IPS-18c (cell line): ENCODE data around the gene NCOA7.

Experiments
- H3K4me3 ChIP-seq: 2 replicates; pipeline ENCODE4 v1.7.0; 2013; ENCODE audit warnings: low read depth, mild to moderate bottlenecking, low read length, moderate library complexity; ENCODE audit not compliant: insufficient read depth
- H3K9me3 ChIP-seq: one replicate; pipeline ENCODE4 v1.6.1; 2013; ENCODE audit warnings: mild to moderate bottlenecking, low read length, moderate library complexity; ENCODE audit not compliant: control insufficient read depth, insufficient read depth

The NCOA7 gene

GRCh38 chr6:125818772-125819260 is 28.1 kb downstream of the NCOA7 start:
- no peak overlapping the region for H3K4me3 ChIP-seq
- no peaks in the 10 kb centered on the region for H3K9me3 ChIP-seq

- no peaks in the 10 kb centered on the region for H3K9me3 ChIP-seq
- no peak overlapping the region for H3K4me3 ChIP-seq
Measured at GRCh38 chr6:125819535-125820326, 29.0 kb downstream of the NCOA7 start.

- Histone ChIP-seq H3K9me3 (no peaks in the 10 kb centered on the region), H3K4me3 (no peak overlapping the region)
Measured at GRCh38 chr6:125821825-125822281, 31.1 kb downstream of the NCOA7 start.

DNA sequence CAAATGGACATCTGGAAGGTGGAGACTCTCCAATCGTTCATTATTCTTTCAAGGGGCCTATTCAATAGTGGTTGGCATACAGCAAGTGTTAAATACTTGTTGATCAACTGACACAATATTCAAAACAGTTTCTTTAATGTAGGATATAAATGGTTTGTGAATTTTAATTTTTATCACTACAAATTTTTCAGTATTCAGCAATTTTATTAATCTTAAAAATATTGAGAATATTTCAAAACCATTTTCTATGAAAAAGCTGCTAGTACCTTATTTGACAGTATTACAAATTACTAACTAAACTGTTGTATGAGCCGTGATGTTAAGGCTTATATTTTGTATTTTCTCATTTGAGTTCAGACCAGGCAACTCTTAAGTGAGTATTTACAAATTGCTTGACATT is 32.4 kb downstream of the NCOA7 start:
- H3K4me3 ChIP-seq: no peak overlapping the region

GRCh38 chr6:125824946-125825771 is 34.4 kb downstream of the NCOA7 start:
- H3K9me3 ChIP-seq: no peaks in the 10 kb centered on the region
- H3K4me3 ChIP-seq: no peak overlapping the region

More for the DNA sequence above, 32.4 kb downstream of the NCOA7 start:
- H3K9me3 ChIP-seq: no peaks in the 10 kb centered on the region

DNA sequence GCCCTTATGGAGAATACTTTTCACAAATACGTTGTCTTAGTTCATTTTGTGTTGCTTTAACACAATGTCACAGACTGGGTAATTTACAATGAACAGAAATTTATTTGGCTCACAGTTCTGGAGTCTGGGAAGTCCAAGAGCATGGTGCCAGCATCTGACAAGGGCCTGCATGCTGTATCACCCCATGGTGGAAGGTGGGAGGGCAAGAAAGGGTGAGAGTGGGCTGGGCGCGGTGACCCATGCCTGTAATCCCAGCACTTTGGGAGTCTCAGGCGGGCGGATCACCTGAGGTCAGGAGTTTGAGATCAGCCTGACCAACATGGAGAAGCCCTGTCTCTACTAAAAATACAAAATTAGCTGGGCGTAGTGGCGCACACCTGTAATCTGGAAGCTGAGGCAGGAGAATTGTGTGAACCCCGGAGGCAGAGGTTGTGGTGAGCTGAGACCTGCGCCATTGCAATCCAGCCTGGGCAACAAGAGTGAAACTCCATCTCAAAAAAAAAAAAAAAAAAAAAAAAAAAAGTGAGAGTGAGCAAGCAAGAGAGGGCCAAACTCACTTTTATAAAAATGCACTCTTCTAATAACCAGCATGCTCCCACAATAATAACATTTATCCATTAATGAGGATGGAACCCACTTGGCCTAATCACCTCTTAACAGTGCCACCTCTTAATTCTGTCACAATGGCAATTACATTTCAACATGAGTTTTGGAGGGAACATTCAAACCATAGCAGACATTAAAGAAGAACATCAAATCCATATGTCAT is 36.1 kb downstream of the NCOA7 start:
- H3K4me3 ChIP-seq: no peak overlapping the region
- no peaks in the 10 kb centered on the region for H3K9me3 ChIP-seq

GRCh38 chr6:125827788-125828320 is 37.1 kb downstream of the NCOA7 start:
- no peaks in the 10 kb centered on the region for H3K9me3 ChIP-seq
- H3K4me3 ChIP-seq: no peak overlapping the region

DNA sequence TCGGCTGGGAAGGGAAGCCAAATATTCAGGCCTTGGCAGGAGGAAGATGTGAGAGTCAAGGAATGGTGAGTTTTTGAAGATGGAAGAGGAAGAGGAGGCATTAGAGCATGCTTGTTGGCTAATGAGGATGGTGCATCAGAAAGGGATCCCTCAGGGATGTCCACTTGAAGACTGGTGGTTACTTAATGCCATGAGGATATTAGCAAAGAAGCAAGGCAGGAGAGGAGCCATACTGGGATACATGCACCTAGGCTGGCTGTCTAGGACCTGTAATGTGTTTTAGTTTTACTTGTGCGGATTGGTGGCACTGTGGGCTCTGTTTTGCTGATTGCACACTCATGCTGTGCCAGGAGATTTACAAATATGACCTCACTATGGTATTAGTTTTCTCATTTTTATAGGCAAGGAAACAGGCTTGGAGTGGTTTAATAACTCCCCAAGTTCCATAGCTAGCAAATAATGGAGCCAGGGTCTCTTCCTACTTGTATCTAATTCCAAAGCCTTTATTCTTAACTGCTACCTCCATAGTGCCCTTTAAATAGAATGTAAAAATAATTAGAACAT is 37.8 kb downstream of the NCOA7 start:
- H3K9me3 ChIP-seq: no peaks in the 10 kb centered on the region

DNA sequence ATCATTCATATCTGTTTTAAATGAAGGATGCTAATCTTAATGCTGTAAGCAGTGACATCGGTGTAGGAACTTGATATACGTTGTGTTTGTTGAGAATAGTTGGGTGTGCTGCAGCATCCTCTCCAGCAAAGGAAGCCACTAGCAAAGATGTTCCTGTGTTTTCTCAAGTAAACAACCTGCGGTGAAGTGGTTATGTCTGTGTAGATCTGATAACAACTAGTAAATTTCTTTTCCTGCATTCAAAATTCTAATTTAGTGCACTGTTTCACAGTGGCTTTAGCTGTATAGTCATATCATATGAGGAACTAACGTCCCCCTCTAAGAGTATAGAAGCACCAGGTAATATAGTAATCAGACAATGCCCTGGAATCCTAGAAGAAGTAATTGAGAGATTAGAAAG is 38.7 kb downstream of the NCOA7 start:
- no peaks in the 10 kb centered on the region for H3K9me3 ChIP-seq
- no peak overlapping the region for H3K4me3 ChIP-seq

More for the DNA sequence above, 37.8 kb downstream of the NCOA7 start:
- H3K4me3 ChIP-seq: no peak overlapping the region

DNA sequence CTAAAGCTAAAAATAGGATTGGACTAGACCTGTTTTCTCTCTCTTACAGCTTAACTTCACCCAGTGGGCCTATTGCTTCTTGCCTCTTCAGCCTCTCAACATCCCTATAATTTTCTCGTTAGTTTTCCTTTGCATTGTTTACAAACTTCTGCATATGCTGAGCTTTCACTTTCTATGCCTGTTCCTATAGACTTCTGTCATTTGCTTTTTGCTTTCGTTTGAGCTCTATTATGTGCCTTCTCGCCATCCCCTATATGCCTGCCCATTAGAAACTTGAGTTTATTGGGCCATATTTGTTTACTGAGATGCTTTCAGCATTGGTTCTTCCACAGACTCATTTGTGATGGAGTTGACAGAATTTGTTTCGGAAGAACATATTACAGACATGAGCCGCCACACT is 40.9 kb downstream of the NCOA7 start:
- H3K4me3 ChIP-seq: no peak overlapping the region
- no peaks in the 10 kb centered on the region for H3K9me3 ChIP-seq

GRCh38 chr6:125832391-125833117 is 41.8 kb downstream of the NCOA7 start:
- H3K4me3 ChIP-seq: no peak overlapping the region
- no peaks in the 10 kb centered on the region for H3K9me3 ChIP-seq

DNA sequence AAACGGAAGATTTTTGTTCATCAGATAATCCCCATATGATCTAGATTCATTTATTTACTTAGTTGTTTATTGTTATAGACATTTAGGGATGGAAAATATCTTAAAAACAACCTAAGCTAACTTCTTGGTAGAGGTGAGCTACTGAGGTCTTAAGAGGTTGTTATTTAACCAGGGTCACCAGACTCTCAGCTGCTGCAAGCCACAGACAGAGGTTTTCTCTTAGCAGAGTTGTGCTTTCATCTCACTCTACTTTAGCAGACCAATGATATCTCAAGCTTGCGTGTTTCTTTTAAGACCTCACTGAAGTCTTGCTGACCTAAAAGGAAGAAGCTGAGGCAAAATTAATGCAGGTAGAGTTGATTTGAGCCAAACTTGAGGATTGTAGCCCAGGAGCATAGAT is 43.6 kb downstream of the NCOA7 start:
- Histone ChIP-seq H3K9me3 (no peaks in the 10 kb centered on the region), H3K4me3 (no peak overlapping the region)

GRCh38 chr6:125835221-125835744 is 44.5 kb downstream of the NCOA7 start:
- H3K4me3 ChIP-seq: no peak overlapping the region
- H3K9me3 ChIP-seq: no peaks in the 10 kb centered on the region

DNA sequence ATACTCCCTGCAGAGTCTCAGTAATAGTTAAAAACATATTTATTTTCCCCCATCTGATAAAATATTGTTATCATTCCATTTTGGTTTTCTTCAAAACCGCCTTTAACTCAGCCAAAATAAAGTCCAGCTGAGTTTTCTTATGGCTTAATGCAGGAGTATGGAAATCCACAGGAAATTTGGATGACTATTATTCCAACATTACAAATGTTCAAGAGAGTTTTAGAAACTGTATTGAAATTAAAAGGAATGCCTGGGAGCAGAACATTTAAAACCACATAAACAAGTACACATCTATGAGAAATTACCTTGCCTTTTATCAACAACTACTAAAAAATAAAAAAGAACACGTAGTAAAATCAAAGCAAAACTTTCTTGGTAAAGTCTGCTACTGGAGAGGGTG is 45.7 kb downstream of the NCOA7 start:
- no peaks in the 10 kb centered on the region for H3K9me3 ChIP-seq
- no peak overlapping the region for H3K4me3 ChIP-seq

DNA sequence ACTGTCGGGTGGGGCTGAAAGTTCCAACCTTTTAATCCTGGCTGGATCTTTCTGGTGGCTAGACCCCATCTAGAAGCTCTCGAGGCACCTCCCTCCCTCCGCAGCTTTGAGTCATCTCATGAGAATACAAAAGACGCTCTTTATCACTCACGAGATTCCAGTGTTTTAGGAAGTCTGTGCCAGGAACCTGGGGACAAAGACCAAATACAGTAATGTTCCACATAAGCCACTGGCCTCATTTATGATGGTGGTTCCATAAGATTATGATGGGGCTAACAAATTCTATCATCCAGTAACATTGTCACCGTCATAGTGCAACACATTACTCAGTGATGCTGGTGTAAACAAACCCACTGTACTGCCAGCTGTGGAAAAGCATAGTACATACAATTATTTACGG is 48.7 kb downstream of the NCOA7 start:
- Histone ChIP-seq H3K4me3 (no peak overlapping the region), H3K9me3 (no peaks in the 10 kb centered on the region)

DNA sequence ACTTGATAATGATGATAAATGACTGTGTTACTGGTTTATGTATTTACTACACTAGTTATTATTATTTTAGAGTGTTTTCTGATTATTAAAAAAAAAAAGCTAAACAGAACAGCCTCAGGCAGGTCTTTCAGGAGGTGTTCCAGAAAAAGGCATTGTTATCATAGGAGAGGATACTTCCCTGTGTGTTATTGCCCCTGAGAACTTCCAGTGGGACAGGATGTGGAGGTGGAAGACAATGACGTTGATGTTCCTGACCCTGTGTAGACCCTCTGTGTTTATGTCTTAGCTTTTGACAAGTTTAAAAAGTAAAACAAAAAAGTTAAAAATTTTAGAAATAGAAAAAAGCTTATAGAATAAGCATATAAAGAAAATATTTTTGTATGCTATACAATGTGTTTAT is 49.1 kb downstream of the NCOA7 start:
- no peaks in the 10 kb centered on the region for H3K9me3 ChIP-seq
- no peak overlapping the region for H3K4me3 ChIP-seq
